ENCODE data around the gene SFSWAP. TPM values are rescaled to one million over a fixed set of nuclear protein-coding genes. Genes with fewer than 3 reads are reported as not detected.

Gene SFSWAP
- total and polyA plus RNA-seq, 2 of the 13 experiments (the other 11 are each of a cell fraction or from before 2014, with no cell fraction given) = 17.1 to 27.7 TPM

GRCh38 chr12:131830335-131830913, 119.5 kb downstream of the SFSWAP start (continued):
- TF ChIP-seq ZNF687 (CRISPR knock-in tag; IDR thresholded peaks at IDR 0.05) = peak; percentile 58
- peak; percentile 89 for TF ChIP-seq RAD21 (CRISPR knock-in tag; IDR thresholded peaks at IDR 0.05)
- no peak for TF ChIP-seq ZNF839 (CRISPR knock-in tag; IDR thresholded peaks at IDR 0.05; ENCODE audit: borderline replicate concordance)
- TF ChIP-seq ZNF598 (CRISPR knock-in tag; IDR thresholded peaks at IDR 0.05; ENCODE audit: borderline replicate concordance) = 0 out of 2 replicates have a peak, but pooled peaks have one; percentile 37
- 0 out of 2 replicates have a peak, but pooled peaks have one; percentile 24 for TF ChIP-seq KLF6 (CRISPR knock-in tag; IDR thresholded peaks at IDR 0.05)
- peak; percentile 58 to 74; a peak in 3 of 4 replicates for TF ChIP-seq HMGXB4 (CRISPR knock-in tag; IDR thresholded peaks at IDR 0.05; ENCODE audit: borderline replicate concordance in 1 of 2, low read depth in 1 of 2)
- TF ChIP-seq FOSL1 (CRISPR knock-in tag; IDR thresholded peaks at IDR 0.05; ENCODE audit: borderline replicate concordance) = no peak
- TF ChIP-seq CSRNP1 (CRISPR knock-in tag; IDR thresholded peaks at IDR 0.05) = peak; percentile 67; the same call in 1 of the 2 replicates
- peak; percentile 50; the same call in 1 of the 2 replicates for TF ChIP-seq ZNF770 (CRISPR knock-in tag; IDR thresholded peaks at IDR 0.05)
- TF ChIP-seq ZNF235 (CRISPR knock-in tag; IDR thresholded peaks at IDR 0.05; ENCODE audit: borderline replicate concordance) = no peak
- TF ChIP-seq ZSCAN22 (CRISPR knock-in tag; IDR thresholded peaks at IDR 0.05) = no peak
- TF ChIP-seq CBX2 (IDR thresholded peaks at IDR 0.05; ENCODE audit: low read depth, low read length) = no peak
- peak; percentile 34; the same call in 1 of the 2 replicates for TF ChIP-seq CBX2 (CRISPR knock-in tag; IDR thresholded peaks at IDR 0.05; ENCODE audit: low read depth)
- TF ChIP-seq ZNF878 (CRISPR knock-in tag; IDR thresholded peaks at IDR 0.05) = no peak
- TF ChIP-seq SPEN (CRISPR knock-in tag; IDR thresholded peaks at IDR 0.05; ENCODE audit: low read depth) = peak; percentile 52; the same call in 1 of the 2 replicates
- TF ChIP-seq JARID2 (CRISPR knock-in tag; IDR thresholded peaks at IDR 0.05; ENCODE audit: insufficient replicate concordance) = peak; percentile 26
- peak; percentile 68; the same call in 1 of the 2 replicates for TF ChIP-seq TFDP1 (CRISPR knock-in tag; IDR thresholded peaks at IDR 0.05; ENCODE audit: borderline replicate concordance)
